GM21529 (cell line): Measurements from ENCODE around the gene GTF2A2.
A peak's percentile ranks its signal among the peaks of the same experiment; 100 is the strongest.
"Not testable (repeated sequence)": the region's sequence is repeated elsewhere in the genome, so short reads cannot be mapped to it uniquely, and the experiment has no call there.

Experiments used
- ATAC-seq: cut with Tn5 transposase; IDR thresholded peaks from one replicate; pipeline ENCODE4 v1.9.1; 2021; ENCODE audit not compliant: unreplicated experiment

Gene GTF2A2

GRCh38 chr15:59674361-59674877 lies 17.1 kb upstream of the GTF2A2 start:
- no peak for ATAC-seq

GRCh38 chr15:59668556-59668955 lies 11.2 kb upstream of the GTF2A2 start:
- no peak for ATAC-seq

GRCh38 chr15:59662260-59662659 lies 4.9 kb upstream of the GTF2A2 start:
- no peak for ATAC-seq

DNA sequence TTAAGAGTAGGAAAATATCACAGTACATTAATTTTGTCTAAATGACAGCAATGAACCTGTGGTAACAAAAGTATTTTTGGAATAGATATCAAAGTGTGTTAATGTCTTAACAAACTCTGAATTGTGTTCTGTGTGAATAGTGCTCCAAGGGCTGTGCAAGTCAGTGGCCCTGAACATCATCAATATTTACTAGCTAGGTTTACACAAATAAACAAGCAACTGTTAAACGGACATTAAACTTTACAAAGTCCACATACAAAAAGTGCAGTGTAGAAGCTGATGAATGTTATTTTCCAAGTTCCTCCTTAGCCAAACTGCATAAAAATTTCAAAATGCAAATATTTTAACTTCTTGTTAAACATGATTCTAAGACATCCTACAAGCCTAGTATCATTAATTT lies 2.1 kb upstream of the GTF2A2 start:
- no peak for ATAC-seq

- ATAC-seq: peak; percentile 3
These were observed 365 bp upstream of the GTF2A2 start for GRCh38 chr15:59657635-59658125.

DNA sequence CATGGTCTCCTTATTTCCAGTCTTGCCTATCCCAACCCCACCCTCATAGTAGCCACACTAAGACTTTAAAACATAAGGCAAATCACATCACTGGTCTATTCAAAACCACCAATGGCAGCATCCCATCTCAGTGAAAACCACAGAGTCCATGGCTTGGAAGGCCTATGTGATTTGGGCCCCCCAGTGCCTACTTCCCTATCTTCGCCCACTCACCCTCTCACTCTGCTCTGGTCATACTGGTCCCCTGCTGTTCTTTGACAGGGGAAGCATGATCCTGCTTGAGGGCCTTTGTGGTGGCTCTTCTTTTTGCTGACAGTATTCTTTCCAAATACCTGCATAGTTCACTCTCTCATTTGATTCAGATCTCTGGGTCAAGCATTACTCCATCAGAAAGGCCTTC lies 3.3 kb downstream of the GTF2A2 start:
- ATAC-seq: no peak

DNA sequence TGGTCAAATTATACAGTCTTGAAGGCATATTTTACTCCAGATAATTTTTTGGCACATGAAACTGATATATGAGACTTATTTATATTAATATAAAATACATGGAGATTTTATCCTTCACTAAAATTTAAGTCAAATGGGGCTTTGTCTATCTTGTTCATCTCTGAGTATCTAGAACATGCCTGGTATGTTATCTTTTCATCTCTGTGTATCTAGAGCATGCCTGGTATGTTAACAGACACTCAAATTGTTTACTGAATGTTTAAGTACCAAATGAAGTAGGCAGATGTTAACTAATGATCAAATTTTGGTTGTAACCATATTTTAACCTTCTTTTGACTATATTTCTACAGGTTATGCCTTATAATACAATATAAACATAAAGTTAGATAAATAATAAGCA lies 7.7 kb downstream of the GTF2A2 start:
- no peak for ATAC-seq

GRCh38 chr15:59647085-59647484 lies 10.2 kb downstream of the GTF2A2 start:
- ATAC-seq: no peak

- no peak for ATAC-seq
These were observed 11.0 kb downstream of the GTF2A2 start for GRCh38 chr15:59646277-59646676.

GRCh38 chr15:59645812-59646211 lies 11.5 kb downstream of the GTF2A2 start:
- ATAC-seq: not testable (repeated sequence)

DNA sequence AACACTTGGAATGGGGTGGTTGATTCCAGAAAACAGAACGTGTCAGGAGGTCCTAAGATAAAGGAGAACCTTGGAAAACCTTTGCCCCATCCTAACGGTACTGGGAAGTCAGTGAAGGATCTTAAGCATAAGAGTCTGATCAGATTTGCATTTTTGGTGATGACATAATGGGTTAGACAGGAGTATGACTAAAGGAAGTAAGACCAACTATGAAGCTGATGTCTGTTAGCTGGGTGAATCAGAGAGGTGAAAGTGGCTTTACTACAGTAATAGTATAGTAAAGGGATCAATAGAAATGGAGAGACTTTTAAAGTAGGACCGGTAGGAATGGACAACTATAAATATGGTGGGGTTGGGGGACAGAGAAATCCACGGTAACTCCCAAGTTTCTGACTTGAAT lies 12.6 kb downstream of the GTF2A2 start:
- no peak for ATAC-seq

DNA sequence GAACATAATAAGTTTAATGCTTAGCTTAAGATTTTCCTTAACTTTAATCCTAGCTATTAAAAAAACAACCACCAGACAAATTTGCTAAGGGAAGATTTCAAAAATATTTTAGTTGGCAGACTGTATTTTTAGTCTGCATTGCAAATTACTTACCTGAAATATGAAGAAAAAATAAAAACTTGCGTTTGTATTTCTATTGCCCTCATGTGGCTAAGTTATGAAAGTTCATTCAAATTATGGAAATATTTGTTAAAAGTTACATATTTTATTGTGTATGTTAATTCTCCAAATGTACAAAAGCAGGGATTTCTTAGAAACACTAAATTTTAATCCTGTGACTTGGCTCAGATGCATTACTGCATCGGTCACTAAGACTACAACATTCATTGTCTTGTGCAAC lies 15.0 kb downstream of the GTF2A2 start:
- ATAC-seq: no peak

DNA sequence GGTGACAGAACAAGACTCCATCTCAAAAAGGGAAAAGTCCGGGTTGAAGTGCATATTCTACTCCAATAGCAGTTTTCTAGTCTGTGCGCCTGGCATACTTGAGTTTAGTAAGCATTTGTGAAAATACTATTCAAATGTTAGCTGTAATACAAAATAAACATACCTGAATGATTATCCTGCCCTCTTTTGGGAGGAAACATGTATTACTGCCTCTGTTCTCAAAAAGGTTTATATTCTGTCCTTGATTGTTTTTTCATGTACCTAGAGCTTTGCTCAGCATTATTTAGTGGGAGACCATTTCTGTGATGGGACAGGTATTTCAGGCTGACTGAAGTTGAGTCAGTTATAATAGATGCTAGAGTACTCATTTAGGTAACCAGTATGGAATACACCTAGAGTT lies 19.8 kb downstream of the GTF2A2 start:
- not testable (repeated sequence) for ATAC-seq

- no peak for ATAC-seq
These were observed 21.1 kb downstream of the GTF2A2 start for GRCh38 chr15:59636184-59636583.

- ATAC-seq: no peak
These were observed 24.6 kb downstream of the GTF2A2 start for GRCh38 chr15:59632714-59633113.

DNA sequence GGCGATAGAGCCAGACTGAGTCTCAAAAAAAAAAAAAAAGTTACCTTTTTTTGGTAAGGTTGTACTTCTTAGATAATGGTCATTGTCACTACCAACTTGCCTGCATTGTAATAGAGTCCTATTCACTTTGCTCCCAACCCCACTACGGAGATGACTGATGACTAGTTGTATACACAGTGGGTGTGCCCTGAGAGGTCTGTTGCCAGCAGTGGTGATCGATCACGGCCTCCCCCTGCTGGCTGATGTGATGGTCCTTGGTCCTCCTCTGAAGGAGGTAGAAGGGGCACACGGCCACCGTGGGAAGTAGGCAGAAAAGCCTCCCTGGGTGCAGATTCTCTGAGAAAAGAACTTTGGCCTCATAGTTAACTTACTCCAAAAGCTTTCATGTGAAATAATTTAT lies 35.0 kb downstream of the GTF2A2 start:
- ATAC-seq: no peak

DNA sequence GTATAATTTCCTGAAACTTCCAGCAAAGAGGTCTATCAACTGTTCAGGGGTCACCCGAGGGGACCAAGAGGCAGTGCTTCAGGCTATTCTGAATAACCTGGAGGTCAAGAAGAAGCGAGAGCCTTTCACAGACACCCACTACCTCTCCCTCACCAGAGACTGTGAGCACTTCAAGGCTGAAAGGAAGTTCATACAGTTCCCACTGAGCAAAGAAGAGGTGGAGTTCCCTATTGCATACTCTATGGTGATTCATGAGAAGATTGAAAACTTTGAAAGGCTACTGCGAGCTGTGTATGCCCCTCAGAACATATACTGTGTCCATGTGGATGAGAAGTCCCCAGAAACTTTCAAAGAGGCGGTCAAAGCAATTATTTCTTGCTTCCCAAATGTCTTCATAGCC lies 38.9 kb downstream of the GTF2A2 start:
- ATAC-seq: no peak

DNA sequence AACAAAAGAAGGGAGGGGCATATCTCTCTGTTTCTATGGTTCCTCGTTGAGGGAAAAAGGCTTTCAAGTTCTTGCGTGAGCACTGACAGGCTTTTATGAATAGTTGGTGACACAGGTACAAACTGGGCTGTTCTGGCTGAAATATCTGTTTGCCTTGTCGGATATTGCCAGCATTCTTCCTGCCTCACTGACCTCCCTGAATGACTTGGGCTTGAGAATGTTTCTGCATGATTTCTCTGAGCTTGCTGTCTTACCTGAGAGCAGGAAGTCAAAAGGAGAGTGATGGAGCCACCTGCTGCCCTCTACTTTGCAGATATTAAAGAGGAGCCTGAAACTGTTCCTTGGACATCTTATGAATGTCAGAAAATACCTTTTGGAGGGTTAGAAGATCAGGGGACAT lies 40.9 kb downstream of the GTF2A2 start:
- no peak for ATAC-seq

GRCh38 chr15:59615661-59616060 lies 41.7 kb downstream of the GTF2A2 start:
- no peak for ATAC-seq

DNA sequence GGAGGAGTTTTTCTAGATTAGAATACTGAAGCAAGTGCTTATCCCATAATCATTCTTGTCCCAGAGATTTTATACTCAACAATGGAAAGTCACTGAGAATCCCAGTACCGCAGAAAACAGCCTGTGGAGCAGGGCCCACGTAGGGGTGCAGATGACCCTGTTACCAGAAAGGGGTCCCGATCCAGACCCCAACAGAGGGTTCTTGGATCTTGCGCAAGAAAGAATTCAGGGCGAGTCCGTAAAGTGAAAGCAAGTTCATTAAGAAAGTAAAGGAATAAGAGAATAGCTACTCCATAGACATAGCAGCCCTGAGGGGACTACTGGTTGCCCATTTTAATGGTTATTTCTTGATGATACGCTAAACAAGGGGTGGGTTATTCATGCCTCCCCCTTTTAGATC lies 43.2 kb downstream of the GTF2A2 start:
- no peak for ATAC-seq

GRCh38 chr15:59611276-59612260 lies 45.7 kb downstream of the GTF2A2 start, which contains the start of gene GCNT3:
Gene GCNT3 (plus strand): TSS chr15:59611783. CDS start chr15:59618239, 6,456 bp downstream.
- no peak for ATAC-seq
